Stimulated activated effector memory CD8-positive, alpha-beta T cell treated with anti-CD3 and anti-CD28 coated beads, Interleukin-12 subunit alpha, Interleukin-12 subunit beta, amount 100 ng/mL, for 72 hours (primary cell): ENCODE results near the gene BRD1.
A peak's percentile ranks its signal among the peaks of the same experiment; 100 is the strongest.

ENCODE experiments used
- ATAC-seq: fragments of 150-1000 bp; cut with Tn5 transposase; 2 replicates; pipeline ENCODE4 v1.10.0; 2021
- DNase-seq, 2 donors: peaks; one replicate each; pipeline ENCODE4 v3.0.0; 2021 to 2022; ENCODE audit warnings: low spot score in 2 of 2
- H3K27ac Mint-ChIP-seq: one replicate; pipeline ENCODE4 v1.8.0; 2022; ENCODE audit warnings: mild to moderate bottlenecking, mixed read lengths
- H3K36me3 Mint-ChIP-seq: one replicate; pipeline ENCODE4 v1.8.0; 2022; ENCODE audit warnings: mild to moderate bottlenecking, mixed read lengths
- H3K4me1 Mint-ChIP-seq: one replicate; pipeline ENCODE4 v1.8.0; 2022; ENCODE audit warnings: mixed read lengths
- H3K4me3 Mint-ChIP-seq: one replicate; pipeline ENCODE4 v1.8.0; 2022; ENCODE audit warnings: mild to moderate bottlenecking, mixed read lengths
- H3K9me3 Mint-ChIP-seq: one replicate; pipeline ENCODE4 v1.8.0; 2022; ENCODE audit warnings: mixed read lengths

Gene BRD1

DNA sequence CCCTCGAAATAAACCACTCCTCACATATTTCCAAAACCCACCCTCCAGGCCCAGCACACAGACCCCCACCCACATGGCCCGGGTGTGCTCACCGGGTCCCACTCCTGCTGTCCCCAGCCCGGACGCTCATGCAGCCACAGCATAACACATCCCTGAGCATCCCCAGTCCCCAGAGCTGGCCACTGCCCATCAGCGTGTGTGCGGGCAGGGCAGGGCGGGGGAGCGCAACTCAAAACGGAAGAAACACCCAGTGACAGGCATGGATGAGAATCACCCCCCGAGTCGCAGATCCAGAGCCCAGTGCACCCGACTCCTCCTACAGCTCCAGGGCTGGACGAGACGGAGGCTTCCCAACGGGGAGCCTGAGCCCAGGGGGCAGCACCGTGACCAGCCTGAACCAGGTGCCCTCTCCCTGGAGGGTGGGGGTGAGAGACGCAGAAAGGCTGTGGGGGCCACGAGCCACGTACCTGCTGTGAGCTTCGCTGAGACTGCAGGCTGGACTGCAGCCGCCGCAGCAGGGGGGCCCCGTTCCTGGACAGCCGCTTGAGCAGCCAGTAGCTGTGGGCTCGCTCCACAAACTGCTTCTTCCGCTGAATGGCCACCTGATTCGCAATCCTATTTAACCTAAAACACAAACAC is 23.8 kb downstream of the BRD1 start:
- Mint-ChIP-seq H3K4me3 (no peak overlapping the region), H3K4me1 (peaks cover 81% of the 10 kb centered on the region), H3K9me3 (no peaks in the 10 kb centered on the region), H3K36me3 (peaks cover 90% of the 10 kb centered on the region), H3K27ac (peak overlapping the region; percentile 83)
- ATAC-seq = no peak
- no peak for DNase-seq

GRCh38 chr22:49803134-49803533 is 24.5 kb downstream of the BRD1 start:
- Mint-ChIP-seq H3K4me3 (no peak overlapping the region), H3K36me3 (peaks cover 90% of the 10 kb centered on the region), H3K9me3 (no peaks in the 10 kb centered on the region), H3K4me1 (peaks cover 76% of the 10 kb centered on the region), H3K27ac (peak overlapping the region; percentile 83)
- ATAC-seq (peak; percentile 80), DNase-seq (no peak)

DNA sequence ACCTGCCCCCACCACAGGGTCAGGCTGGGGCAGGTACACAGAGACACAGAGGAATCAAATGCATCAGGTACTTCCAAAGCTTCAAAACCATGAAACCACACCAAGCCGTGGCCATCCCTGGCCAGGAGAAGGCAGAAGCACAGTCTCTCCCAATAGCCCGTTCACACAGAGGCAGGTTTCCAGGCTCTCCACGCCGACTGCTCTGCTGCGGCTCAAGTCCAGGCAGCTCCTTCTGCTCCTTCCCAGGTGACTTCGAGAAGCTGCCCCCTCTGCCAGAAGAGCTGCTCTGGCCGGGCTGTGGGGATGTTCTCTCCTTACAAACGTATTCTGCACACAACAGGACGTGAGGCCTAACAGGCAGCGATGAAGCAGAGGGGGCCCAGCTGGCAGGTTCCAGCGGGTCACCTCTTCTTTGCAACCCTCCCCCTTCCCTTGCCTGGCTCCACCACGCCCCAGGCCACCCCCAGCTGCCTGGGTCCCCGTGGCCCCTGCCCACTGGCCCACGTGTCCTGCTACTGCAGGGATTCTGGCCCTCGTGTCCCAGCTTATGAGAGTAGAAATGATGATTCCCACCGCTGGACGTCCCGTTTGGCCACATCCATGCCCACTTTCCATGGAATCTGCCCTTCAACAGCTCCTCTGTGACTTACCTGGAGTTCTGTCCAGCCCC is 26.1 kb downstream of the BRD1 start:
- no peaks in the 10 kb centered on the region for H3K9me3 Mint-ChIP-seq
- ATAC-seq (no peak), DNase-seq (no peak)
- no peak overlapping the region for H3K4me3 Mint-ChIP-seq
- H3K36me3 Mint-ChIP-seq = peaks cover 92% of the 10 kb centered on the region
- peak overlapping the region; percentile 20 for H3K27ac Mint-ChIP-seq
- H3K4me1 Mint-ChIP-seq = peaks cover 61% of the 10 kb centered on the region

DNA sequence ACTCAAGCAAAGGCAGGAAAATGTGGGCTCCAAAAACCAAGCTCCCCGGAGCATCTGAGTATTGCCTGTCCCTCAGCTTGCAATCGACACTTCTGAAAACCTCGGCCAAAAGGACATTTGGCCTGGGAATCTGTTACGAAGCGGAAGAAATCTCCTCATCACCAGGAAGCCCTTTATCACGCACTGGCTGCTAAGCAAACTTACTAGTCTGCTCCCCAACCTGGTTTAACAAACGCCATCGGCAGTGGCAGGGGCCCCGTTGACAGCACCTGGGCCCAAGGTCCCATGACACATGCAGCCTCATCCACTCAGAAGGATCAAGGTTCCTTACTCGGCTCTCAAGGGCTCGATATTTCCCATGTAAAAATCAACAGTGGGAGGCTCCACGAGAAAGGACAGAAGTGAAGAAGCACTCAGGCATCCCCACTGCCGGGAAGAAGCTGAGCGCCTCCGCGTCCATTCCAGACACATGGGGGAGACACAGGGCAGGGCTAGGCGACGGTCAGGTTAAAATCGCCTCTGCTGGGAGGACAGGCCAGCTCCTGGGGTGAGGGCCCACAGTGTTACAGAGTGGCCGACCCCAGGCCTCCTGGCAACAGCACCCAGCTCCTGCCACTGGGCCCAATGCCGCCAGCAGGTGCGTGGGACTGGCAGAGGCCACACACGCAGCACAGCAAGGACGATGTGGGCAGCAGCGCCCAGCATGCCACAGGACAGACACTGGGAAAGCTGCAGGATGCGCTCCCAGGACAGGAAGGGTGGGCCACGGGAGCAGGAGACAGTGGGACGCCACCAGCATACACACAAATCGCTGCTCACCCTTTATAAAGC is 27.1 kb downstream of the BRD1 start:
- peak overlapping the region; percentile 20 for H3K27ac Mint-ChIP-seq
- no peak for ATAC-seq
- H3K36me3 Mint-ChIP-seq = peaks cover 92% of the 10 kb centered on the region

DNA sequence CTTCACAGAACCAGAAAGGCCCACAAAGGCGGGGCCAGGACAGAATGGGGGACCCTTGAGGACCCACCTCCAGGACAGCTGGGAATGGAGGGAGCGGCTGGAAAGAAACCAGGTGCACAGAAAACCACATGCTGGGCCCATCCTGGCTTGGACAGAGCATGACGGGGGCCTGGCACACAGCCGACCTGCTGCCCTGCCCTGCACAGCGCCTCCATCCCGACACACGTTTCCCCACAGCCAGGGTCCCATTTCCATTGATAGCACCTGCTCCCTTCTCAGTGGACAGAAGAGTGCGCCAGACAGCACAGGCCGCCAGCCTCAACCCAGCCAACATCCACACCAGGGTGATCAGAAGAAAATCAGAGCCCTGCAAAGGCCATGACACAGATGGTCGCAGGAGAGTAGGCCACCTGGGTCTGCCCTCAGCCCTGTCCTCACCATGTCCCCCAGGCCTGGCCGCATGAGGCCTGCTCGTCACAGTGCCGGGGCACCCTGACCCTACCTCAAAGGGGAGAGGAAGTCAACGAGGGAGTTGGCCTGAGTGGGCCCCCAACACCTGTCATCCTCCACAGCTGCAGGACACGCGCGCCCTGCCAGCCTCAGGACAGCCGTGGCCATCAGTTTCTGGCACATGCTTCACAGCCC is 28.1 kb downstream of the BRD1 start:
- peak overlapping the region; percentile 20 for H3K27ac Mint-ChIP-seq
- no peak overlapping the region for H3K4me3 Mint-ChIP-seq
- no peaks in the 10 kb centered on the region for H3K9me3 Mint-ChIP-seq
- no peak for ATAC-seq
- H3K36me3 Mint-ChIP-seq = peaks cover 92% of the 10 kb centered on the region
- no peak for DNase-seq
- H3K4me1 Mint-ChIP-seq = peaks cover 59% of the 10 kb centered on the region

More for the DNA sequence above, 27.1 kb downstream of the BRD1 start:
- Mint-ChIP-seq H3K4me1 (peaks cover 55% of the 10 kb centered on the region), H3K9me3 (no peaks in the 10 kb centered on the region), H3K4me3 (no peak overlapping the region)
- no peak for DNase-seq

DNA sequence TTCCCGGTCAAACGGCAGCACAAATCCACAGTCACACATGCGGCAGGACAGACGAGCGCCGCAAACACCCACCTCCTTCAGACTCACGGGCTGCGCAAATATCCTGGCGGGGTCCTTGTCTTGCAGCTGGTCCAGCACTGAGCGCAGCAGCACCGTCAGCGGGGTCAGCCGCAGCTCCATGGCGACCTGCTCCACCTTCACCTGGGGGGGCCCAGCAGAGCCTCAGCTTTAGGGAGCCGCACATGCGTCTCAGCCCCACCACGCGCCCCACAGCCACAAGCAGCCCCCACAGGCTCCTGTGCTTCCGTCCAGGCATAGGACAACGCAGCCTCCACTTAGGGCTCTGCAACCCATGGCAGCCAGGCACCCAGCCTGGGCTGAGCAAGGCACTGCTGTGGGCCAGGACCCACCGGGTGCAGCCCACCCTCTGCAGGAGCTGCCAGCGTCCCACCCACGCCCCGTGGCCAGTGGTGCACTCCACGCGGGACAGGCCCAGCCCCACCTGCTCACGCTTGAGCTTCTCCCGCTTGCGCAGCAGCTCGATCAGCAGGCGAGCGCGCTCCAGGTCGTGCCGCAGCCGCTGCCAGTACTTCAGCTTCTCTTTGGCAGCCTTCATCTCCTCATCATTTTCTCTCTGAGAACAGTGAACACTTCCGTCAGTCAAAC is 29.1 kb downstream of the BRD1 start:
- peaks cover 50% of the 10 kb centered on the region for H3K4me1 Mint-ChIP-seq
- H3K4me3 Mint-ChIP-seq = no peak overlapping the region
- DNase-seq = no peak
- H3K36me3 Mint-ChIP-seq = peaks cover 92% of the 10 kb centered on the region
- ATAC-seq = no peak
- H3K9me3 Mint-ChIP-seq = no peaks in the 10 kb centered on the region
- no peak overlapping the region for H3K27ac Mint-ChIP-seq

GRCh38 chr22:49797706-49798105 is 30.0 kb downstream of the BRD1 start:
- Mint-ChIP-seq H3K4me3 (no peak overlapping the region), H3K4me1 (peaks cover 49% of the 10 kb centered on the region), H3K27ac (no peak overlapping the region), H3K36me3 (peaks cover 92% of the 10 kb centered on the region), H3K9me3 (no peaks in the 10 kb centered on the region)
- DNase-seq = no peak
- ATAC-seq = no peak

- no peak overlapping the region for H3K4me3 Mint-ChIP-seq
- H3K27ac Mint-ChIP-seq = peak overlapping the region; percentile 60
- ATAC-seq = no peak
- no peaks in the 10 kb centered on the region for H3K9me3 Mint-ChIP-seq
- no peak for DNase-seq
- peaks cover 97% of the 10 kb centered on the region for H3K36me3 Mint-ChIP-seq
- H3K4me1 Mint-ChIP-seq = peaks cover 48% of the 10 kb centered on the region
Observed at GRCh38 chr22:49796596-49797270, 30.9 kb downstream of the BRD1 start.

GRCh38 chr22:49795521-49795920 is 32.2 kb downstream of the BRD1 start:
- peaks cover 97% of the 10 kb centered on the region for H3K36me3 Mint-ChIP-seq

DNA sequence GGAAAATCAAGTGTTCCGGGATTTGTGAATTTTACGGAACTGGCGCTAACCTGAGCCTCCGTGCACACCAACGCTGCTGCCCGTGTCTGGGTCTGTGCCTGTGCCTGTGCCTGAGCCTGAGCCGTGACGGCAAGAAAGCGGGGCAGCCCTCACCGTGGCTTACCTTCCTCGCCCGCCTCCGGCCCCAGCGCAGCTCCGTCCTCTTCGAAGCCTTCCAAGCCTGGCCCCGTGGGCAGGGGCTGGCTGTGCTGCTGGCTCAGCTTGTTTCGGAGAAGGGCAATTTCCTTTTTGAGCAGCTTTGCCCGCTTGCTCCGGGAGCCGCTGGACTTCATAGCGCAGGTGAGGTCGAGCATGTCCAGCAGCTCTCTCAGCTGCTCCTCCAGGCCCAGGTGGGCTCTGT is 33.8 kb downstream of the BRD1 start:
- Mint-ChIP-seq H3K4me1 (peaks cover 53% of the 10 kb centered on the region), H3K4me3 (no peak overlapping the region), H3K36me3 (peaks cover 93% of the 10 kb centered on the region), H3K9me3 (no peaks in the 10 kb centered on the region), H3K27ac (no peak overlapping the region)
- no peak for DNase-seq
- no peak for ATAC-seq

More at GRCh38 chr22:49795521-49795920, 32.2 kb downstream of the BRD1 start:
- H3K4me3 Mint-ChIP-seq = no peak overlapping the region
- ATAC-seq (no peak), DNase-seq (no peak)
- no peaks in the 10 kb centered on the region for H3K9me3 Mint-ChIP-seq
- H3K4me1 Mint-ChIP-seq = peaks cover 48% of the 10 kb centered on the region
- H3K27ac Mint-ChIP-seq = peak overlapping the region; percentile 78

DNA sequence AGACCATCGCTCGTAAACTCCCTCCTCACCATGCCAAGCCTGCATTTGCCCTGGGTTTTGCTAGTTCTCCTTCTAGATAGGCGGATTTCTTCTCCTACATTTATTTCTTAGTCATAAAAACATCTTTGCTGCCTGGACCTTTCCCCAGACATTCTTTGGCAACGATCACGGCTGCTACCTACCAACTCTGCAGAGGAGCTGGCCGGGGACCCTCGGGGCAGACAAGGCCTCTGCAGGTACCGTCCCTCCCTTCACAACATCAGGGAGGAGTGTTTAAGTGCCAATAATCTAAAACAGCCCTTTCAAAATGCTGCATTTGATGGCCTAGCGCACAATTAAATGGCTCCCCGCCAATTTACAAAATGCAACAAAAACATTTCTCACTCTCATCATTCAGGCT is 34.4 kb downstream of the BRD1 start:
- Mint-ChIP-seq H3K36me3 (peaks cover 92% of the 10 kb centered on the region), H3K4me1 (peaks cover 53% of the 10 kb centered on the region), H3K27ac (peak overlapping the region; percentile 89)

DNA sequence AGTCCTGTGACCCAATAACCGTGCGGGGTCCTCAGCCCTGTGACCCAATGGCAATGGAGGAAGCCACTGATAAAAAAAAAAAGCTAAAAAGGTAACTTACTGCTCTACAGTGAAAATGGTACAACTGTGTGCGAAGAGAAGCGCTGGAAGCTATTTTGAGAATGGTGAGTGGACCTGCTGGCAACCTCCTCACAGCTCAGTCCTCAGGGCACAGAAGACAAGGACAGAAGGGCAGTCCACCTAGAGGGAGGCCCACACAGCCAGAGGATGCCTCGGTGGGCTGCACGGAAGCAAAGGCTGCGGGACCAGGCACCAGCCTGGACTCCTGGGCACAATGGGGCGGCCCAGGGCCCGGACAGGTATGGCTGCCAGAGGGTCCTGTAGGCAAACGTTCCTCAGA is 35.6 kb downstream of the BRD1 start:
- no peak for ATAC-seq
- peak overlapping the region; percentile 90 for H3K27ac Mint-ChIP-seq
- H3K36me3 Mint-ChIP-seq = peaks cover 92% of the 10 kb centered on the region

More for the DNA sequence above, 34.4 kb downstream of the BRD1 start:
- H3K4me3 Mint-ChIP-seq = no peak overlapping the region
- no peaks in the 10 kb centered on the region for H3K9me3 Mint-ChIP-seq
- no peak for DNase-seq
- ATAC-seq = no peak

DNA sequence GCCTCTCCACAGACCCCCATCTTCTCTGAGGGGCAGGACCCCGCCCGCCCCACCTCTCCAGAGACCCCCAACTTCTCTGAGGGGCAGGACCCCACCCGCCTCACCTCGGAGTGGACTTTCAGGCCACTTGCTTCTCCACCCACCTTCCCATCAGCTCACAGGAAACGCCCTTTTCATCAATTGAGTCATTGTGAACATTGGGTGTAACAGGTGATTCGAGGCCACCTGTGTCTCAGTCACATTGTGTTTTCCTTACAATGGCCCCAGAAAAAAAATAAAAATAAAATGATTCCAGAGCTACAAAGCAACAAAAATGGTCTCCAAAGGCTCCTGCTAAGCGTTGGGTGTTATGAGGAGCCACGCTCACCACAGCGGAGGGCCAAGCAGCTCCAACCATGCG is 36.0 kb downstream of the BRD1 start:
- Mint-ChIP-seq H3K9me3 (no peaks in the 10 kb centered on the region), H3K4me1 (peaks cover 65% of the 10 kb centered on the region), H3K27ac (peak overlapping the region; percentile 90), H3K4me3 (no peak overlapping the region), H3K36me3 (peaks cover 92% of the 10 kb centered on the region)
- no peak for ATAC-seq
- no peak for DNase-seq

More for the DNA sequence above, 35.6 kb downstream of the BRD1 start:
- Mint-ChIP-seq H3K4me3 (no peak overlapping the region), H3K4me1 (peaks cover 64% of the 10 kb centered on the region), H3K9me3 (no peaks in the 10 kb centered on the region)
- no peak for DNase-seq

GRCh38 chr22:49790912-49791311 is 36.8 kb downstream of the BRD1 start:
- H3K9me3 Mint-ChIP-seq = no peaks in the 10 kb centered on the region
- ATAC-seq (no peak), DNase-seq (no peak)
- no peak overlapping the region for H3K4me3 Mint-ChIP-seq
- H3K27ac Mint-ChIP-seq = peak overlapping the region; percentile 90
- peaks cover 72% of the 10 kb centered on the region for H3K4me1 Mint-ChIP-seq
- H3K36me3 Mint-ChIP-seq = peaks cover 92% of the 10 kb centered on the region
